Trophoblast cell (in vitro differentiated cells and primary cell): ENCODE measurements around the gene GNB1.
A peak's percentile ranks its signal among the peaks of the same experiment; 100 is the strongest.

Source experiments
- DNase-seq, 2 donors: peaks; one replicate each; pipeline ENCODE4 v3.0.0-alpha.2; 2016
- H2AFZ ChIP-seq: 2 replicates; pipeline ENCODE4 v1.6.1; 2013; ENCODE audit warnings: low read length, moderate library complexity, mild to moderate bottlenecking; ENCODE audit not compliant: insufficient read depth, poor library complexity
- H2AK5ac ChIP-seq: 2 replicates; pipeline ENCODE4 v1.6.1; 2013; ENCODE audit warnings: mild to moderate bottlenecking, low read length
- H2BK120ac ChIP-seq: 2 replicates; pipeline ENCODE4 v1.6.1; 2013; ENCODE audit warnings: low read length, mild to moderate bottlenecking, moderate library complexity; ENCODE audit not compliant: insufficient read depth, poor library complexity
- H2BK12ac ChIP-seq: 2 replicates; pipeline ENCODE4 v1.6.1; 2013; ENCODE audit warnings: mild to moderate bottlenecking, low read length, moderate library complexity
- H2BK5ac ChIP-seq: 2 replicates; pipeline ENCODE4 v1.6.1; 2013; ENCODE audit warnings: low read length, low read depth, moderate library complexity, mild to moderate bottlenecking; ENCODE audit not compliant: poor library complexity
- H3K14ac ChIP-seq: 2 replicates; pipeline ENCODE4 v1.6.1; 2013; ENCODE audit warnings: mild to moderate bottlenecking, low read length
- H3K18ac ChIP-seq: 2 replicates; pipeline ENCODE4 v1.6.1; 2013; ENCODE audit warnings: mild to moderate bottlenecking, low read length
- H3K23ac ChIP-seq: 2 replicates; pipeline ENCODE4 v1.6.1; 2013; ENCODE audit warnings: low read length
- H3K27ac ChIP-seq: 2 replicates; pipeline ENCODE4 v1.5.1; 2013; ENCODE audit warnings: low read depth, mild to moderate bottlenecking, inconsistent platforms, low read length, moderate library complexity
- H3K27me3 ChIP-seq: 2 replicates; pipeline ENCODE4 v1.6.1; 2013; ENCODE audit warnings: inconsistent platforms, mild to moderate bottlenecking, low read length, moderate library complexity; ENCODE audit not compliant: insufficient read depth
- H3K36me3 ChIP-seq, 2 experiments: 1 replicate in 1 of 2; 2 replicates in 1 of 2; pipeline ENCODE4 v1.6.1; 2013; ENCODE audit warnings: low read length in 2 of 2, mild to moderate bottlenecking in 2 of 2, moderate library complexity in 1 of 2; ENCODE audit not compliant: insufficient read depth in 2 of 2, control insufficient read depth in 1 of 2
- H3K4ac ChIP-seq: 2 replicates; pipeline ENCODE4 v1.6.1; 2013; ENCODE audit warnings: low read depth, mild to moderate bottlenecking, low read length, moderate library complexity
- H3K4me1 ChIP-seq, 2 experiments: 1 replicate in 1 of 2; 2 replicates in 1 of 2; pipeline ENCODE4 v1.6.1; 2013; ENCODE audit warnings: low read length in 2 of 2, mild to moderate bottlenecking in 2 of 2, moderate library complexity in 1 of 2; ENCODE audit not compliant: insufficient read depth in 2 of 2, control insufficient read depth in 1 of 2
- H3K4me2 ChIP-seq: 2 replicates; pipeline ENCODE4 v1.6.1; 2013; ENCODE audit warnings: inconsistent platforms, mild to moderate bottlenecking, low read length, moderate library complexity
- H3K4me3 ChIP-seq: 2 replicates; pipeline ENCODE4 v1.5.1; 2013; ENCODE audit warnings: mild to moderate bottlenecking, low read depth, low read length, inconsistent platforms
- H3K79me1 ChIP-seq: one replicate; pipeline ENCODE4 v1.6.1; 2013; ENCODE audit warnings: low read length
- H3K79me2 ChIP-seq: 2 replicates; pipeline ENCODE4 v1.6.1; 2013; ENCODE audit warnings: low read length, mild to moderate bottlenecking; ENCODE audit not compliant: control insufficient read depth, insufficient read depth, poor library complexity
- H3K9ac ChIP-seq: 2 replicates; pipeline ENCODE4 v1.6.1; 2013; ENCODE audit warnings: mild to moderate bottlenecking, low read length
- H3K9me3 ChIP-seq: 2 replicates; pipeline ENCODE4 v1.6.1; 2013; ENCODE audit warnings: low read depth, mild to moderate bottlenecking, control low read depth, inconsistent platforms, low read length; ENCODE audit not compliant: insufficient read depth
- H4K12ac ChIP-seq: 2 replicates; pipeline ENCODE4 v1.6.1; 2013; ENCODE audit warnings: low read depth, mild to moderate bottlenecking, low read length, moderate library complexity
- H4K8ac ChIP-seq: 2 replicates; pipeline ENCODE4 v1.6.1; 2013; ENCODE audit warnings: low read depth, mild to moderate bottlenecking, low read length, moderate library complexity
- H4K91ac ChIP-seq: one replicate; pipeline ENCODE4 v1.6.1; 2013; ENCODE audit warnings: low read depth, mild to moderate bottlenecking, low read length, moderate library complexity
- WGBS: extraction: QIAGEN DNeasy Blood & Tissue Kit; methylation state at CpG from one replicate; pipeline ENCODE4 v1.1.7; 2013; ENCODE audit warnings: missing lambda C conversion rate; ENCODE audit not compliant: insufficient read length, insufficient coverage; ENCODE audit errors: extremely low coverage; 5-methylcytosine and 5-hydroxymethylcytosine counted together

Gene GNB1

DNA sequence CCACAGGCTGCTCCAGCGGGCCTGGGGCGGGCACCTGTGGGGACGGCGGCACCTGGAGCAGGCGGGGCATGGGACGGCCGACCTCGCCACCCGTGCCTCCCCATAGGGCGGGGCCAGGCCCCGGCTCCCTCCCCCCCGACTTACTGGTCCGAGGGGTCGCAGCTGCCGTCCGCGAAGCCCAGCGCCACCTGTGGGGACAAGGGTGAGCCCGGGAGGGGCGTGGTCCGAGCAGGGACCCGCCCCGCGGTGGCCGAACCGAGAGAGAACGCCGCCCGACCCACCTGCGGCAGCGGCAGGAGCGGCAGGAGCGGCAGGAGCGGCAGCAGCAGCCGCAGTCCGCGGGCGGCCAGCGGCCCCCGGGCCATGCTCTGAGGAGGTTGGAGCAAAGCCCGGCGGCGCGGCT lies 28.0 kb upstream of the GNB1 start, which contains the start of gene TMEM52:
Gene TMEM52 (minus strand): TSS at position 379 of the 403 bp plus-strand sequence. CDS start 14 bp downstream, at position 365.
- Histone ChIP-seq H3K23ac (no peak within 1 kb of the TSS), H3K9me3 (peaks cover 10% of the 10 kb centered on the region), H3K27me3 (no peaks in the 10 kb centered on the region), H4K8ac (peak within 1 kb of the TSS; percentile 63), H2BK5ac (no peak within 1 kb of the TSS), H3K4me3 (peak within 1 kb of the TSS; percentile 70), H3K4me1 (peaks cover 15 to 17% of the 10 kb centered on the region in 2 experiments), H3K4me2 (peak within 1 kb of the TSS; percentile 72), H4K12ac (peak within 1 kb of the TSS; percentile 66), H3K27ac (no peak within 1 kb of the TSS), H3K4ac (no peak within 1 kb of the TSS), H3K36me3 (no peaks in the 10 kb centered on the region), H3K79me2 (no peaks in the 10 kb centered on the region), H4K91ac (peak within 1 kb of the TSS; percentile 34), H2AK5ac (no peak within 1 kb of the TSS), H2BK120ac (no peak within 1 kb of the TSS), H3K18ac (peak within 1 kb of the TSS; percentile 47), H3K9ac (no peak within 1 kb of the TSS), H2BK12ac (no peak within 1 kb of the TSS), H3K14ac (peak within 1 kb of the TSS; percentile 62), H3K79me1 (peaks cover 3% of the 10 kb centered on the region), H2AFZ (peak within 1 kb of the TSS; percentile 77)
- no CpG with 5 or more reads among the region's 44 CpGs for WGBS
- no peak for DNase-seq

DNA sequence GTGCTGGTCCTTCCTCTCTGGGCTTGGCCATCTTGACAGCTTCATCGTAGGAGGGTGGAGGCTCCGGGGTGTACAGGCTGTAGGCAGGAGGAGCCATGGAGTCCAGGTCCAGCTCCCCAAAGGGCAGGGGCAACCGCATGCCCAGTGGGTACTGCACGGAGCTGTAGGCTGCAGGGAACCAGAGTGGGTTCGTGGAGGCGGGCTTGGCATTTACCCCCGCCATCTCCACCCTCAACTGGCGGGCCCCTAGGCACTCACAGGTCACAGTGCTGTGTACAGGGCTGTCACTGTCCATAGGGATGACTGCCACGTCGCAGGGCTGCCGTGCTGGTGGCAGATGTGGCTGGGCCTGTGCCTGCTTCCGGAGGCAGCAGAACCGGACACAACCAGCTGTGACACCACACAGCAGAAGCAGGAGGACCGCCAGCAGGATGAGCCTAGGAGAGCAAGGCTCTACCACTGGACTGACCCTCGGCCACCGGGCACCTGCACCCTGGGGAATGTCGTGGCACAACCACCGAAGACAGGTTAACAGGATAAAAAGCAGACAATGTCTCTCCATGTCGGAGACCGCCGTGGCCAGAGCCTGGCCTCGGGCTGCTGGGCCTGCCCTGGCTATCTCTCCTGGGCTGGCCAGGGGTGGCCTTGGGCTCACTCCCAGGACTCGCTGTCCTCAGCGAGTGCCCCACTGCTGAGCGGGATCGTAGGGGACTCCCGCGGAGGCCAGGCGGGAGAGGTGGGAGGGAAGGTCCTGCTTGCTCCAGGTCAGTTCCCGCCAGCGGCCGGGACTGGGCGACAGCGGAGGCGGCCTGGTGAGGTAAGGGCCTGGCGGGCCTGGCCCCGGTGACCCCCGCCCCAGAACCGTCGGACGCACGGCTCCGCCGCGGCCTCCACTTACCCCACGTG lies 27.4 kb upstream of the GNB1 start:
- H4K12ac ChIP-seq = no peak overlapping the region
- no peak overlapping the region for H2BK12ac ChIP-seq
- no peak overlapping the region for H3K14ac ChIP-seq
- peak overlapping the region; percentile 72 for H3K4me2 ChIP-seq
- no peaks in the 10 kb centered on the region for H3K79me2 ChIP-seq
- no peak overlapping the region for H2BK120ac ChIP-seq
- H2AFZ ChIP-seq = peak overlapping the region; percentile 4
- DNase-seq = no peak
- no peak overlapping the region for H2AK5ac ChIP-seq
- H3K36me3 ChIP-seq = no peaks in the 10 kb centered on the region
- H3K27ac ChIP-seq = no peak overlapping the region
- H3K23ac ChIP-seq = no peak overlapping the region
- no peak overlapping the region for H3K18ac ChIP-seq
- no peak overlapping the region for H3K9ac ChIP-seq
- H3K27me3 ChIP-seq = no peaks in the 10 kb centered on the region
- WGBS = no CpG with 5 or more reads among the region's 46 CpGs
- H2BK5ac ChIP-seq = no peak overlapping the region
- H3K4ac ChIP-seq = no peak overlapping the region
- no peak overlapping the region for H4K91ac ChIP-seq
- no peak overlapping the region for H4K8ac ChIP-seq
- peaks cover 10% of the 10 kb centered on the region for H3K9me3 ChIP-seq
- H3K79me1 ChIP-seq = peaks cover 3% of the 10 kb centered on the region
- H3K4me1 ChIP-seq = peaks cover 15 to 19% of the 10 kb centered on the region in 2 experiments
- peak overlapping the region; percentile 70 for H3K4me3 ChIP-seq

DNA sequence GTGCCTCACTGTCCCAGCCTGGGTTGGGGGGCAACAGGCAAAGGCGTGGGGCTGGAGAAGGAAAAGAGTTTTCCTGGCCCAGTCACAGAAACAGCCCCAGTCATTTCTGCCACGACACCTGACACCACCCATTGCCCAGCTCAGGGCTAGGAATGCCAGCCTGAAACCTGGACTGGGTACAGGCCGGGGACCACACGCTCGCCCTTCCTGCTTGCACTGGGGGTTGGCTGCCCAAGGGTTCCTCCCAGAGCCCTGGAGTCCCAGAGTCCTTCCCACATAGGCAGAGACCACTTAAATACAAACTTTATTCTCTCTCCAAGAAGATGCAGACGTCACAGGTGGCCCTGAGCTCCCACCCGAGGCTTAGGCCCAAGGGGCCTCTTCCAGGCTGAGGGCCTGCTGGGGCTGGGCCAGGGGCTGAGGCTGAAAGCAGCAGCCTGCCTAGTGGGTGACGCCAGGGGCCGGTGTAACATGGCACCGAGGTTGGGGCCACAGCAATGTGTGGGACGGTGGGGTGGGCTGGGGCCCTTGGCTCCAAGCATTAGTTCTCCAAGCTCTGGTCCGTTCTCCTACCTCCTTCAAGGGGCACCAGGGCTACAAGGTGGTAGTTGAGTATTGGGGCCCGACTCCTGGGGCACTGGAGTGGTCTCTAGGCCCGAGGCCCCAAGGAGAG lies 26.6 kb upstream of the GNB1 start:
- no peak overlapping the region for H3K9ac ChIP-seq
- H3K79me2 ChIP-seq = no peaks in the 10 kb centered on the region
- H4K91ac ChIP-seq = no peak overlapping the region
- no peak overlapping the region for H3K18ac ChIP-seq
- no peak overlapping the region for H3K14ac ChIP-seq
- no peak overlapping the region for H3K4me3 ChIP-seq
- H4K12ac ChIP-seq = no peak overlapping the region
- H3K9me3 ChIP-seq = peaks cover 10% of the 10 kb centered on the region
- no peak overlapping the region for H2BK120ac ChIP-seq
- H3K4me2 ChIP-seq = no peak overlapping the region
- H3K36me3 ChIP-seq = no peaks in the 10 kb centered on the region
- no peaks in the 10 kb centered on the region for H3K27me3 ChIP-seq
- H2AFZ ChIP-seq = no peak overlapping the region
- no CpG with 5 or more reads among the region's 14 CpGs for WGBS
- no peak for DNase-seq
- H3K27ac ChIP-seq = no peak overlapping the region
- no peak overlapping the region for H3K4ac ChIP-seq
- H2AK5ac ChIP-seq = no peak overlapping the region
- H2BK5ac ChIP-seq = no peak overlapping the region
- H3K4me1 ChIP-seq = peaks cover 15 to 19% of the 10 kb centered on the region in 2 experiments
- H2BK12ac ChIP-seq = no peak overlapping the region
- no peak overlapping the region for H4K8ac ChIP-seq
- H3K23ac ChIP-seq = no peak overlapping the region
- H3K79me1 ChIP-seq = peaks cover 3% of the 10 kb centered on the region

DNA sequence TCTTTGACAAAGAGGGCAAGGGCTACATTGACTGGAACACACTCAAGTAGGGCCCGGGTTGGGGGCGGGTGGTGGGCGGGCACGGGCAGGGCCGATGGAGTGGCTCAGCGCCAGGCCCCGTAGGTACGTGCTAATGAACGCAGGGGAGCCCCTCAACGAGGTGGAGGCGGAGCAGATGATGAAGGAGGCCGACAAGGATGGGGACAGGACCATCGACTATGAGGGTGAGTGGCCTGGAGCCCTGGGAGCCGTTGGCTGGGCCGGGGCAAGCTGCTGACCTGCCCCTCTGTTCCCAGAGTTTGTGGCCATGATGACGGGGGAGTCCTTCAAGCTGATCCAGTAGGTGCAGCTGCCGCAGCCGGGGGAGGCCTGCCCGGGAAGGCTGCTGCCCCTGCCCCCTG lies 26.0 kb upstream of the GNB1 start:
- H3K4me1 ChIP-seq = peaks cover 15 to 19% of the 10 kb centered on the region in 2 experiments
- no peak overlapping the region for H4K8ac ChIP-seq
- H3K9me3 ChIP-seq = peaks cover 10% of the 10 kb centered on the region
- H3K23ac ChIP-seq = no peak overlapping the region
- H4K12ac ChIP-seq = no peak overlapping the region
- H2AFZ ChIP-seq = no peak overlapping the region
- no peaks in the 10 kb centered on the region for H3K36me3 ChIP-seq
- no peak overlapping the region for H3K4me3 ChIP-seq
- H2BK120ac ChIP-seq = no peak overlapping the region
- no peak overlapping the region for H2AK5ac ChIP-seq
- WGBS = no CpG with 5 or more reads among the region's 19 CpGs
- no peak overlapping the region for H3K18ac ChIP-seq
- DNase-seq = no peak
- H3K4ac ChIP-seq = no peak overlapping the region
- H2BK12ac ChIP-seq = no peak overlapping the region
- H2BK5ac ChIP-seq = no peak overlapping the region
- no peak overlapping the region for H3K9ac ChIP-seq
- no peak overlapping the region for H4K91ac ChIP-seq
- no peak overlapping the region for H3K14ac ChIP-seq
- no peaks in the 10 kb centered on the region for H3K27me3 ChIP-seq
- peaks cover 3% of the 10 kb centered on the region for H3K79me1 ChIP-seq
- no peak overlapping the region for H3K4me2 ChIP-seq
- H3K27ac ChIP-seq = no peak overlapping the region
- H3K79me2 ChIP-seq = no peaks in the 10 kb centered on the region
